HG02623 (cell line): ENCODE results near the gene ADAMTS19.

Experiments
- ATAC-seq: cut with Tn5 transposase; IDR thresholded peaks from one replicate; pipeline ENCODE4 v1.9.1; 2021; ENCODE audit warnings: moderate library complexity; ENCODE audit not compliant: unreplicated experiment

Gene ADAMTS19

GRCh38 chr5:129760636-129761325 is 300.7 kb downstream of the ADAMTS19 start:
- no peak for ATAC-seq

- ATAC-seq: no peak
These were observed 303.6 kb downstream of the ADAMTS19 start for GRCh38 chr5:129763651-129764050.

- ATAC-seq: no peak
These were observed 306.7 kb downstream of the ADAMTS19 start for GRCh38 chr5:129766798-129767197.

GRCh38 chr5:129767927-129768380 is 307.9 kb downstream of the ADAMTS19 start:
- ATAC-seq: peak; percentile 93

GRCh38 chr5:129768735-129769134 is 308.6 kb downstream of the ADAMTS19 start:
- no peak for ATAC-seq

GRCh38 chr5:129770024-129770820 is 310.1 kb downstream of the ADAMTS19 start:
- ATAC-seq: no peak

- ATAC-seq: peak; percentile 52
These were observed 311.1 kb downstream of the ADAMTS19 start for GRCh38 chr5:129771058-129771838.

- no peak for ATAC-seq
These were observed 313.3 kb downstream of the ADAMTS19 start for GRCh38 chr5:129773376-129773775.

GRCh38 chr5:129781594-129781993 is 321.5 kb downstream of the ADAMTS19 start:
- no peak for ATAC-seq
